Retinal pigment epithelial cell (primary cell): ENCODE measurements around the gene KIF22.
"Not testable (repeated sequence)": the region's sequence is repeated elsewhere in the genome, so short reads cannot be mapped to it uniquely, and the experiment has no call there.

ENCODE experiments used
- DNase-seq: peaks from one replicate; pipeline ENCODE4 v3.0.0-alpha.2; 2010; ENCODE audit warnings: low read depth
- H3K4me3 ChIP-seq: 2 replicates; pipeline ENCODE4 v1.5.1; 2011; ENCODE audit warnings: mild to moderate bottlenecking, low read length, control low read depth, moderate library complexity
- CTCF ChIP-seq: conservative IDR thresholded peaks from 2 replicates; pipeline ENCODE4 v1.5.1; 2011; ENCODE audit warnings: low read depth, low read length, control low read depth, inconsistent platforms

KIF22 gene

GRCh38 chr16:29831490-29831889 lies 40.9 kb downstream of the KIF22 start:
- DNase-seq: no peak
- no peak for TF ChIP-seq CTCF
- H3K4me3 ChIP-seq: no peak overlapping the region

- H3K4me3 ChIP-seq, DNase-seq: not testable (repeated sequence)
Observed at GRCh38 chr16:29833219-29833618, 42.7 kb downstream of the KIF22 start.

GRCh38 chr16:29834079-29834478 lies 43.5 kb downstream of the KIF22 start:
- DNase-seq: no peak
- H3K4me3 ChIP-seq: no peak overlapping the region
- TF ChIP-seq CTCF: no peak

- no peak for DNase-seq
- no peak overlapping the region for H3K4me3 ChIP-seq
- no peak for TF ChIP-seq CTCF
Observed at GRCh38 chr16:29835926-29836325, 45.4 kb downstream of the KIF22 start.

- no peak for TF ChIP-seq CTCF
- H3K4me3 ChIP-seq: no peak overlapping the region
- no peak for DNase-seq
Observed at GRCh38 chr16:29836623-29837022, 46.1 kb downstream of the KIF22 start.

- DNase-seq: no peak
- TF ChIP-seq CTCF: no peak
- H3K4me3 ChIP-seq: no peak overlapping the region
Observed at GRCh38 chr16:29837841-29838240, 47.3 kb downstream of the KIF22 start.

GRCh38 chr16:29839822-29840221 lies 49.3 kb downstream of the KIF22 start:
- no peak overlapping the region for H3K4me3 ChIP-seq
- TF ChIP-seq CTCF: no peak
- no peak for DNase-seq

GRCh38 chr16:29840240-29840639 lies 49.7 kb downstream of the KIF22 start:
- no peak for TF ChIP-seq CTCF
- H3K4me3 ChIP-seq: no peak overlapping the region
- no peak for DNase-seq
